H1 (cell line): Measurements from ENCODE around the gene ZCCHC3. TPM values are rescaled to one million over a fixed set of nuclear protein-coding genes. Genes with fewer than 3 reads are reported as not detected.

Experiments used
- BACH1 ChIP-seq: IDR thresholded peaks from 2 replicates; pipeline ENCODE4 v1.6.1; 2012; ENCODE audit warnings: low read length, improper control_type of control experiment
- BCL11A ChIP-seq, 2 experiments: IDR thresholded peaks; one replicate each; pipeline ENCODE4 v1.6.1; 2011; ENCODE audit warnings: low read depth in 2 of 2, low read length in 2 of 2, mild to moderate bottlenecking in 2 of 2
- CTBP2 ChIP-seq: IDR thresholded peaks from 2 replicates; pipeline ENCODE4 v1.7.0; 2011; ENCODE audit warnings: borderline replicate concordance, mild to moderate bottlenecking, moderate library complexity, mixed read lengths, low read length; ENCODE audit not compliant: insufficient read depth, insufficient read length
- EZH2 ChIP-seq: fragments of 200-600 bp; sonication (generic); IDR thresholded peaks from 2 replicates; pipeline ENCODE4 v1.7.1; 2012; ENCODE audit warnings: low read depth, mild to moderate bottlenecking, moderate library complexity, low read length, inconsistent platforms; ENCODE audit not compliant: severe bottlenecking
- HDAC6 ChIP-seq: IDR thresholded peaks from one replicate; pipeline ENCODE4 v1.7.1; 2012; ENCODE audit warnings: low read depth, mild to moderate bottlenecking, inconsistent platforms, low read length, moderate library complexity
- KDM5A ChIP-seq: fragments of 200-600 bp; IDR thresholded peaks from 2 replicates; pipeline ENCODE4 v1.7.1; 2012; ENCODE audit warnings: mild to moderate bottlenecking, low read length, inconsistent platforms, mixed read lengths
- MAX ChIP-seq: IDR thresholded peaks from 2 replicates; pipeline ENCODE4 v1.6.1; 2012; ENCODE audit warnings: inconsistent platforms
- POLR2AphosphoS5 ChIP-seq: IDR thresholded peaks from 2 replicates; pipeline ENCODE4 v1.6.1; 2011; ENCODE audit warnings: low read depth, low read length
- SIN3A ChIP-seq, 2 experiments: IDR thresholded peaks in 1 of 2; conservative IDR thresholded peaks in 1 of 2; 2 replicates each; pipeline ENCODE4 v1.6.1; 2011 to 2012; ENCODE audit warnings: low read length in 2 of 2, improper control_type of control experiment in 1 of 2, low read depth in 1 of 2, mild to moderate bottlenecking in 1 of 2
- SIRT6 ChIP-seq: IDR thresholded peaks from one replicate; pipeline ENCODE4 v1.7.1; 2012; ENCODE audit warnings: low read length, inconsistent platforms
- SIX5 ChIP-seq: IDR thresholded peaks from 2 replicates; pipeline ENCODE4 v1.6.1; 2011; ENCODE audit warnings: mild to moderate bottlenecking, low read depth, low read length
- SRF ChIP-seq: IDR thresholded peaks from 2 replicates; pipeline ENCODE4 v1.6.1; 2011; ENCODE audit warnings: mild to moderate bottlenecking, low read depth, low read length, moderate library complexity
- TEAD4 ChIP-seq: IDR thresholded peaks from 2 replicates; pipeline ENCODE4 v1.6.1; 2012; ENCODE audit warnings: low read depth, low read length, inconsistent platforms, mixed read lengths
- YY1 ChIP-seq: IDR thresholded peaks from 2 replicates; pipeline ENCODE4 v1.6.1; 2011; ENCODE audit warnings: low read depth, mild to moderate bottlenecking, low read length
- polyA plus RNA-seq, 7 experiments: library from polyadenylated mRNA; depleted of rRNA in 3 of 7; stranded (reverse) in 5 of 7; unstranded in 2 of 7; fragments of >200 nt in 5 of 7; fragments of 200-250 nt in 2 of 7; gene quantifications; 1 replicate in 5 of 7; 2 replicates in 1 of 7; 4 replicates in 1 of 7; pipeline versions ENCODE4 v1.2.1 to v1.2.3, GENCODE V29; 2011 to 2013; ENCODE audit warnings: missing spikeins in 2 of 7, mixed read lengths in 2 of 7
- total RNA-seq: library from RNA; stranded (reverse); fragmentation: NEBNext Ultra II Directional; extraction: Animal tissue kit (Norgen Biotek cat#: 25700); gene quantifications from 2 replicates; pipeline ENCODE4 v1.2.1, GENCODE V29; 2021

Gene ZCCHC3
- total and polyA plus RNA-seq, 2 of the 8 experiments (the other 6 are each of a cell fraction or from before 2014, with no cell fraction given) = 33.7 to 52.4 TPM

GRCh38 chr20:324177-325044 lies 27.0 kb downstream of the ZCCHC3 start (continued):
- TF ChIP-seq POLR2AphosphoS5 (0 out of 2 replicates have a peak, but pooled peaks have one; percentile 63), KDM5A (no peak), SIX5 (no peak), YY1 (peak; percentile 55; the same call in 1 of the 2 replicates), CTBP2 (peak; percentile 66), TEAD4 (peak; percentile 39; the same call in 1 of the 2 replicates), BCL11A (IDR thresholded peaks at IDR 0.05; ENCODE audit: low read depth in 2 of 2, low read length in 2 of 2) (no peak), SIN3A (conservative IDR thresholded peaks at IDR 0.05 in 1 of 2, IDR thresholded peaks at IDR 0.05 in 1 of 2; ENCODE audit: low read depth in 1 of 2, low read length in 2 of 2) (peak in 1 of 2 experiments; percentile 72; a peak in 2 of 4 replicates), BACH1 (peak; percentile 67), MAX (peak; percentile 95), HDAC6 (no peak), SIRT6 (no peak), EZH2 (no peak), SRF (no peak)
